MM.1S (cell line): ENCODE measurements around the gene LAMTOR5.

Source experiments
- EZH2phosphoT487 ChIP-seq: fragments of 300-600 bp; sonication (generic); IDR thresholded peaks from 2 replicates; pipeline ENCODE4 v1.6.1; 2018; ENCODE audit warnings: antibody characterized with exemption, low read length
- TF ChIP-seq, protein P1 (sequence below): fragments of 300-600 bp; sonication (generic); IDR thresholded peaks from 2 replicates; pipeline ENCODE4 v1.5.1; 2016; ENCODE audit warnings: antibody characterized with exemption, low read length, mixed read lengths

DNA sequence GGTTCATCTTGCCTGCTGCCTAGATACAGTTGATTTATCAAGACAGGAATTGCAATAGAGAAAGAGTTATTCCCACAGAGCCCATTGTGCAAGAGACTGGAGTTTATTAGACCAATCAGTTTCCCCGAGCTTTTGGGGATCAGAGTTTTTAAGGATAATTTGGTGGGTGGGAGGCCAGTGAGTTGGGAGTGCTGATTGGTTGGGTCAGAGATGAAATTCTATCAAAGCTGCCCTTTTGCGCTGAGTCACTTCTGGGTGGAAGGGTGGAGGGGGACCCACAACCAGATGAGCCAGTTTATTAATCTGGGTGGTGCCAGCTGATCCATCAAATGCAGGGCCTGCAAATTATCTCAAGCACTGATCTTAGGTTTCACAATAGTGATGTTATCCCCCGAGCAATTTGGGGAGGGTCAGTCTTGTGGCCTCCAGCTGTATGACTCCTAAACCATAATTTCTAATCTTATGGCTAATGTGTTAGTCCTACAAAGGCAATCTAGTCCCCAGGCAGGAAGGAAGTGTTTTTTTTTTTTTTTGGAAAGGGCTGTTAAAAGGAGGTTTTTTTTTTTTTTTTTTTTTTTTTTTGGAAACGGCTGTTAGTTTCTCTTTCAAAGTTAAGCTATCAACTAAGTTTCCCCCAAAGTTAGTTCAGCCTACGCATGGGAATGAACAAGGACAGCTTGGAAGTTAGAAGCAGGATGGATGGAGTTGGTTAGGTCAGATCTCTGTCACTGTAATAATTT is 24.1 kb downstream of the LAMTOR5 start:
- TF ChIP-seq, protein P1, sequence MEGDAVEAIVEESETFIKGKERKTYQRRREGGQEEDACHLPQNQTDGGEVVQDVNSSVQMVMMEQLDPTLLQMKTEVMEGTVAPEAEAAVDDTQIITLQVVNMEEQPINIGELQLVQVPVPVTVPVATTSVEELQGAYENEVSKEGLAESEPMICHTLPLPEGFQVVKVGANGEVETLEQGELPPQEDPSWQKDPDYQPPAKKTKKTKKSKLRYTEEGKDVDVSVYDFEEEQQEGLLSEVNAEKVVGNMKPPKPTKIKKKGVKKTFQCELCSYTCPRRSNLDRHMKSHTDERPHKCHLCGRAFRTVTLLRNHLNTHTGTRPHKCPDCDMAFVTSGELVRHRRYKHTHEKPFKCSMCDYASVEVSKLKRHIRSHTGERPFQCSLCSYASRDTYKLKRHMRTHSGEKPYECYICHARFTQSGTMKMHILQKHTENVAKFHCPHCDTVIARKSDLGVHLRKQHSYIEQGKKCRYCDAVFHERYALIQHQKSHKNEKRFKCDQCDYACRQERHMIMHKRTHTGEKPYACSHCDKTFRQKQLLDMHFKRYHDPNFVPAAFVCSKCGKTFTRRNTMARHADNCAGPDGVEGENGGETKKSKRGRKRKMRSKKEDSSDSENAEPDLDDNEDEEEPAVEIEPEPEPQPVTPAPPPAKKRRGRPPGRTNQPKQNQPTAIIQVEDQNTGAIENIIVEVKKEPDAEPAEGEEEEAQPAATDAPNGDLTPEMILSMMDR = no peak
- no peak for TF ChIP-seq EZH2phosphoT487
